HAP-1 (cell line): ENCODE data around the gene EPHX1.

Experiments used
- DNase-seq, 2 experiments: peaks; one replicate each; pipeline ENCODE4 v3.0.0-alpha.2; 2016 to 2020; ENCODE audit warnings: low spot score in 2 of 2
- H3K27me3 ChIP-seq: fragments of 250-450 bp; sonication (Bioruptor Pico); 2 replicates; pipeline ENCODE4 v1.5.1; 2020; ENCODE audit warnings: low read depth, mild to moderate bottlenecking, moderate library complexity
- H3K36me3 ChIP-seq: fragments of 250-450 bp; sonication (Bioruptor Pico); replicated peaks from 2 replicates; pipeline ENCODE4 v1.5.1; 2020; ENCODE audit warnings: mild to moderate bottlenecking
- H3K4me1 ChIP-seq: fragments of 250-450 bp; sonication (Bioruptor Pico); 2 replicates; pipeline ENCODE4 v1.5.1; 2020; ENCODE audit warnings: mild to moderate bottlenecking
- H3K4me3 ChIP-seq: fragments of 250-450 bp; sonication (Bioruptor Pico); 2 replicates; pipeline ENCODE4 v1.5.1; 2020; ENCODE audit warnings: mild to moderate bottlenecking, moderate library complexity
- H3K9me3 ChIP-seq: fragments of 250-450 bp; sonication (Bioruptor Pico); 2 replicates; pipeline ENCODE4 v1.5.1; 2020; ENCODE audit warnings: mild to moderate bottlenecking, moderate library complexity
- in situ Hi-C: fragments of 300-500 bp; cut with MboI; formaldehyde crosslinking; loops from 3 replicates; pipeline ENCODE4 v1.14.3; 2020; ENCODE audit warnings: low sequenced_read_pairs, inconsistent platforms, mixed read lengths

Gene EPHX1

GRCh38 chr1:225860876-225861441 is 51.0 kb downstream of the EPHX1 start:
- in situ Hi-C loops, result no loop called here
- H3K36me3 ChIP-seq, result peaks cover 40% of the 10 kb centered on the region
- H3K4me1 ChIP-seq, result peaks cover 10% of the 10 kb centered on the region
- no peak overlapping the region for H3K4me3 ChIP-seq
- DNase-seq, result no peak
- no peaks in the 10 kb centered on the region for H3K27me3 ChIP-seq
- H3K9me3 ChIP-seq, result no peaks in the 10 kb centered on the region

- DNase-seq, result no peak
- H3K9me3 ChIP-seq, result no peaks in the 10 kb centered on the region
- peaks cover 38% of the 10 kb centered on the region for H3K36me3 ChIP-seq
- H3K27me3 ChIP-seq, result no peaks in the 10 kb centered on the region
- in situ Hi-C loops, result no loop called here
- peaks cover 10% of the 10 kb centered on the region for H3K4me1 ChIP-seq
- H3K4me3 ChIP-seq, result no peak overlapping the region
These were observed 52.1 kb downstream of the EPHX1 start for GRCh38 chr1:225861834-225862580.

- peaks cover 8% of the 10 kb centered on the region for H3K4me1 ChIP-seq
- no peak overlapping the region for H3K4me3 ChIP-seq
- H3K9me3 ChIP-seq, result no peaks in the 10 kb centered on the region
- no peaks in the 10 kb centered on the region for H3K27me3 ChIP-seq
- no peak for DNase-seq
- H3K36me3 ChIP-seq, result peaks cover 40% of the 10 kb centered on the region
- in situ Hi-C loops, result no loop called here
These were observed 52.6 kb downstream of the EPHX1 start for GRCh38 chr1:225862581-225862950.

GRCh38 chr1:225863167-225863566 is 53.2 kb downstream of the EPHX1 start:
- peaks cover 43% of the 10 kb centered on the region for H3K36me3 ChIP-seq
- no peak overlapping the region for H3K4me3 ChIP-seq
- in situ Hi-C loops, result no loop called here
- DNase-seq, result no peak
- peaks cover 3% of the 10 kb centered on the region for H3K4me1 ChIP-seq
- H3K27me3 ChIP-seq, result no peaks in the 10 kb centered on the region
- H3K9me3 ChIP-seq, result no peaks in the 10 kb centered on the region

- H3K36me3 ChIP-seq, result peaks cover 45% of the 10 kb centered on the region
- in situ Hi-C loops, result no loop called here
- H3K4me1 ChIP-seq, result peaks cover 3% of the 10 kb centered on the region; the same call in 1 of the 2 replicates
- no peaks in the 10 kb centered on the region for H3K27me3 ChIP-seq
- H3K9me3 ChIP-seq, result no peaks in the 10 kb centered on the region
- no peak for DNase-seq
- H3K4me3 ChIP-seq, result no peak overlapping the region
These were observed 55.6 kb downstream of the EPHX1 start for GRCh38 chr1:225865514-225865913.

- no peaks in the 10 kb centered on the region for H3K27me3 ChIP-seq
- no peak overlapping the region for H3K4me3 ChIP-seq
- H3K36me3 ChIP-seq, result peaks cover 44% of the 10 kb centered on the region
- DNase-seq, result no peak
- H3K4me1 ChIP-seq, result peaks cover 3% of the 10 kb centered on the region; the same call in 1 of the 2 replicates
- in situ Hi-C loops, result no loop called here
- H3K9me3 ChIP-seq, result no peaks in the 10 kb centered on the region
These were observed 56.3 kb downstream of the EPHX1 start for GRCh38 chr1:225866061-225866837.

GRCh38 chr1:225866981-225867380 is 57.1 kb downstream of the EPHX1 start:
- DNase-seq, result no peak
- peaks cover 3% of the 10 kb centered on the region; the same call in 1 of the 2 replicates for H3K4me1 ChIP-seq
- peaks cover 42% of the 10 kb centered on the region for H3K36me3 ChIP-seq
- H3K4me3 ChIP-seq, result no peak overlapping the region
- in situ Hi-C loops, result no loop called here
- no peaks in the 10 kb centered on the region for H3K27me3 ChIP-seq
- H3K9me3 ChIP-seq, result no peaks in the 10 kb centered on the region

GRCh38 chr1:225868631-225869330 is 58.9 kb downstream of the EPHX1 start:
- H3K27me3 ChIP-seq, result no peaks in the 10 kb centered on the region
- H3K9me3 ChIP-seq, result no peaks in the 10 kb centered on the region
- in situ Hi-C loops, result no loop called here
- H3K36me3 ChIP-seq, result peaks cover 39% of the 10 kb centered on the region
- DNase-seq, result no peak
- H3K4me1 ChIP-seq, result peaks cover 3% of the 10 kb centered on the region; the same call in 1 of the 2 replicates
- H3K4me3 ChIP-seq, result no peak overlapping the region

- no peak for DNase-seq
- Histone ChIP-seq H3K27me3 (no peaks in the 10 kb centered on the region), H3K4me1 (no peaks in the 10 kb centered on the region), H3K9me3 (no peaks in the 10 kb centered on the region), H3K4me3 (no peak overlapping the region), H3K36me3 (peaks cover 24% of the 10 kb centered on the region)
- in situ Hi-C loops, result no loop called here
These were observed 61.0 kb downstream of the EPHX1 start for GRCh38 chr1:225870911-225871310.

GRCh38 chr1:225871359-225872074 is 61.6 kb downstream of the EPHX1 start:
- no peak for DNase-seq
- in situ Hi-C loops, result no loop called here
- Histone ChIP-seq H3K4me3 (no peak overlapping the region), H3K27me3 (no peaks in the 10 kb centered on the region), H3K4me1 (no peaks in the 10 kb centered on the region), H3K9me3 (no peaks in the 10 kb centered on the region), H3K36me3 (peaks cover 21% of the 10 kb centered on the region)

- H3K36me3 ChIP-seq, result peaks cover 24% of the 10 kb centered on the region
- H3K9me3 ChIP-seq, result no peaks in the 10 kb centered on the region
- H3K4me3 ChIP-seq, result no peak overlapping the region
- no peak for DNase-seq
- in situ Hi-C loops, result no loop called here
- no peaks in the 10 kb centered on the region for H3K4me1 ChIP-seq
- no peaks in the 10 kb centered on the region for H3K27me3 ChIP-seq
These were observed 62.1 kb downstream of the EPHX1 start for GRCh38 chr1:225872075-225872430.

- Histone ChIP-seq H3K9me3 (no peaks in the 10 kb centered on the region), H3K4me1 (no peaks in the 10 kb centered on the region), H3K36me3 (peaks cover 25% of the 10 kb centered on the region), H3K4me3 (no peak overlapping the region), H3K27me3 (no peaks in the 10 kb centered on the region)
- in situ Hi-C loops, result no loop called here
- no peak for DNase-seq
These were observed 63.4 kb downstream of the EPHX1 start for GRCh38 chr1:225873281-225873850.

- no peak for DNase-seq
- Histone ChIP-seq H3K27me3 (no peaks in the 10 kb centered on the region), H3K36me3 (peaks cover 25% of the 10 kb centered on the region), H3K4me1 (no peaks in the 10 kb centered on the region), H3K9me3 (no peaks in the 10 kb centered on the region), H3K4me3 (no peak overlapping the region)
- in situ Hi-C loops, result no loop called here
These were observed 64.5 kb downstream of the EPHX1 start for GRCh38 chr1:225874431-225874830.
